ENCODE results near the gene CRYGD. TPM values are rescaled to one million over a fixed set of nuclear protein-coding genes. Genes with fewer than 3 reads are reported as not detected.
"Not testable (repeated sequence)": the region's sequence is repeated elsewhere in the genome, so short reads cannot be mapped to it uniquely, and the experiment has no call there.

CRYGD gene
- total and polyA plus RNA-seq, 7 donors: not detected

DNA sequence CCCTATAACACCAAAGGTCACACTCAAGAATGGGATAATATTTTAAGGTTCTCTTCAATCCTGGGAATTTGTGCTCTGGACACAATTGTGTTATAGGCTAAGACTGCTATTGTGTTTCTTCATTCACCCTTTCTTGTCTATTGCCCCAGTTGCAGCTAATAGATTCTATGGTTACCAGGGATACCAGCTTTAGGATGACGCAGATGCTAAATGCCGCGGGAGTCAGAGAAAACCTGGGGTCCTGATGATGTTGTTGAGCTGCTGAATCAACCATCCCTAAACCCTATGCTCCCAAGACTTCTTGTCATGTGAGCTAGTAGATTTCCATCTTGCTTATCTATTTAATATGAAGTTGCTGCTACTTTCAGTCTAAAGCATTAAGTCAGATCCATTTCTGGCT is 5.4 kb downstream of the CRYGD start:
- Histone ChIP-seq H3K27me3 (peaks cover 0 to 11% (median 5%) of the 10 kb centered on the region in 3 donors), H3K9me3 (no peaks in the 10 kb centered on the region), H3K27ac (no peak overlapping the region), H3K4me1 (peaks cover 0 to under 1% (median under 1%) of the 10 kb centered on the region in 4 donors), H3K4me3 (no peak overlapping the region), H3K36me3 (no peaks in the 10 kb centered on the region)
- TF ChIP-seq, protein P1, sequence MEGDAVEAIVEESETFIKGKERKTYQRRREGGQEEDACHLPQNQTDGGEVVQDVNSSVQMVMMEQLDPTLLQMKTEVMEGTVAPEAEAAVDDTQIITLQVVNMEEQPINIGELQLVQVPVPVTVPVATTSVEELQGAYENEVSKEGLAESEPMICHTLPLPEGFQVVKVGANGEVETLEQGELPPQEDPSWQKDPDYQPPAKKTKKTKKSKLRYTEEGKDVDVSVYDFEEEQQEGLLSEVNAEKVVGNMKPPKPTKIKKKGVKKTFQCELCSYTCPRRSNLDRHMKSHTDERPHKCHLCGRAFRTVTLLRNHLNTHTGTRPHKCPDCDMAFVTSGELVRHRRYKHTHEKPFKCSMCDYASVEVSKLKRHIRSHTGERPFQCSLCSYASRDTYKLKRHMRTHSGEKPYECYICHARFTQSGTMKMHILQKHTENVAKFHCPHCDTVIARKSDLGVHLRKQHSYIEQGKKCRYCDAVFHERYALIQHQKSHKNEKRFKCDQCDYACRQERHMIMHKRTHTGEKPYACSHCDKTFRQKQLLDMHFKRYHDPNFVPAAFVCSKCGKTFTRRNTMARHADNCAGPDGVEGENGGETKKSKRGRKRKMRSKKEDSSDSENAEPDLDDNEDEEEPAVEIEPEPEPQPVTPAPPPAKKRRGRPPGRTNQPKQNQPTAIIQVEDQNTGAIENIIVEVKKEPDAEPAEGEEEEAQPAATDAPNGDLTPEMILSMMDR (IDR thresholded peaks at IDR 0.05): no peak
- TF ChIP-seq POLR2AphosphoS5 (IDR thresholded peaks at IDR 0.05): no peak
- no peak for DNase-seq
- intact Hi-C loops (cut with DNase I): no loop called here
- WGBS, 2 donors: 97% methylated on average over 3 of the region's 3 CpGs

DNA sequence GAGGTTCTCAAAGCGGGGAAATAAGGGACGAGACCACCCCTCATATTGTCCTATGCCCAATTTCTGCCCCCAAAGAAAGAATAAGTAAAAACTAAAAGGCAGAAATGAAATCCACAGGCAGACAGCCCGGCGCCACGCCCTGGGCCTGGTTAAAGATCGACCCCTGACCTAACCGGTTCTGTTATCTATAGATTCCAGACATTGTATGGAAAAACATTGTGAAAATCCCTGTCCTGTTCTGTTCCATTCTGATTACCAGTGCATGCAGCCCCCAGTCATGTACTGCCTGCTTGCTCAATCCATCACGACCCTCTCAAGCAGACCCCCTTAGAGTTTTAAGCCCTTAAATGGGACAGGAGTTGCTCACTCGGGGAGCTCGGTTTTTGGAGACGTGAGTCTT is 6.9 kb downstream of the CRYGD start:
- DNase-seq; intact Hi-C loops (cut with DNase I); H3K4me1 ChIP-seq; H3K4me3 ChIP-seq; H3K9me3 ChIP-seq; H3K27ac ChIP-seq; H3K36me3 ChIP-seq: not testable (repeated sequence)
- WGBS, 2 donors: 67 to 80% methylated on average over 11 of the region's 11 CpGs
- H3K27me3 ChIP-seq: peaks cover 0 to 15% (median 2%) of the 10 kb centered on the region in 3 donors

DNA sequence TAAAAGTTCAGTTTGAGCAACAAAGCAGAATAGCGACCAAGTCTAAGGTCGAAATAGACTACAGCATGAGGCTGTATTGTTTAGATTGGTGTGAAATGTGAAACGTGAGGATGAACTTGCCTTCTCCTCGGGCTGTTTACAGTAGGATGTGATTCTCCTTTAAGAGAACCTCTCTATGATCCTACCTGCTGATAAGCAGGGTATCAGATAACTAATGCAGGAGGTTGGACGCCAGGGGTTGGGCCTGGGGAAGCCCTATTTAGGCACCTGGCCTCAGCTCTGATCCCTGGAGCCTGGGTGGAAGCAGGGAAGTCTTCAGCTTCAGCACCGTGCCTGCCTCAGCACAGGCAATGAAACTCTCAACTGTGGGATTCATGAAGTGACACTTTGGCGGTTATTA is 11.4 kb downstream of the CRYGD start:
- no peak for DNase-seq
- Histone ChIP-seq H3K4me1 (no peaks in the 10 kb centered on the region), H3K27me3 (peaks cover 0 to 19% (median 4%) of the 10 kb centered on the region in 3 donors), H3K9me3 (no peaks in the 10 kb centered on the region), H3K27ac (no peak overlapping the region), H3K4me3 (no peak overlapping the region), H3K36me3 (no peaks in the 10 kb centered on the region)
- intact Hi-C loops (cut with DNase I): no loop called here
- TF ChIP-seq POLR2A (IDR thresholded peaks at IDR 0.05) (no peak), POLR2AphosphoS5 (IDR thresholded peaks at IDR 0.05) (no peak), EP300 (IDR thresholded peaks at IDR 0.05) (no peak)
- TF ChIP-seq, protein P1 (IDR thresholded peaks at IDR 0.05): no peak
- 33 to 61% methylated on average over 7 of the region's 7 CpGs for WGBS, 2 donors

DNA sequence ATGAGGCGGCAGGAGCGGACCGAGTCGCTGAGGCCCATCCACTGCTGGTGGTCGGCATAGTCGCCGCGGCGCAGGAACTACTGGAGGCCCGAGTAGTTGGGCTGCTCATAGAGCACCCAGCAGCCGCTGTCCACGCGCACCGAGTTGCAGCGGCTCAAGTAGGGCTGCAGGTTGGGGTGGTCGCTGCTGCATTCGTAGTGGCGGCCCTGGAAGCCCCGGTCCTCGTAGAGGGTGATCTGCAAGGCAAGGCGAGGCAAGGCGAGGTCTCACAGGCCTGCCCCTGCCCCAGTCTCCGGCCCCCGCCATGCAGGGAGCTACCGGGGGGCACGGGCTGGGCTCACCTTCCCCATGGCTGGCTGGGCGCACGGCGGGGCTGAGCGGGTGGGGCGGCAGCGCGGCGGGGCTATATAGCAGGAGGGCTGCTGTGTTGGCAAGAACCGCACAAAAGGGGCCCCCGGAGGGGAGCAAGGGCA is 12.0 kb downstream of the CRYGD start:
- H3K4me3 ChIP-seq; intact Hi-C loops (cut with DNase I); H3K36me3 ChIP-seq; H3K9me3 ChIP-seq; H3K4me1 ChIP-seq; DNase-seq; H3K27ac ChIP-seq: not testable (repeated sequence)
- WGBS, 2 donors: 60 to 65% methylated on average over 36 of the region's 36 CpGs
- H3K27me3 ChIP-seq: peaks cover 0 to 19% (median 4%) of the 10 kb centered on the region in 3 donors

DNA sequence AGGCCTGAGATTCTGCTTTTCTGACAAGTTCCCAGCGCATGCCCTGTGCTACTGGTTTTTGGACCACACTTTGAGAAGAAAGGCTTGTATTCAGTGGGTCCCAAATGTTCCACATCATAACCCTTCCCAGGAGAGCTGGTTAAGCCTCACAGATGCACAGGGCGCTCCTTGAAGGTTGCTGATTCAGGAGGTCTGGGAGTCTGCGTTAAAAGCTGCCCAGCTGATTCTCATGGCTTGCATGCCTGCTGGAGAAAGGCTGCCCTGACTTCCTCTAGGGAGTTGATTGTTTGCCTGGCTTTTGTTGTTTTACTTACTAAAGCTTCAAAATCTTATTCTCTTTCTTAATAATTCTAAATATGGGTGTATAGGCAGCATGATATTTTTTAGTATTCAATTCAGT is 20.7 kb downstream of the CRYGD start:
- TF ChIP-seq, protein P1 (IDR thresholded peaks at IDR 0.05): no peak
- TF ChIP-seq POLR2AphosphoS5 (IDR thresholded peaks at IDR 0.05): no peak
- no peak for TF ChIP-seq EP300 (IDR thresholded peaks at IDR 0.05)
- no peak for TF ChIP-seq POLR2A (IDR thresholded peaks at IDR 0.05)
- no peaks in the 10 kb centered on the region for H3K9me3 ChIP-seq
- H3K4me3 ChIP-seq: no peak overlapping the region
- no peaks in the 10 kb centered on the region for H3K27me3 ChIP-seq
- intact Hi-C loops (cut with DNase I): no loop called here
- 85 to 89% methylated on average over 3 of the region's 3 CpGs for WGBS, 2 donors
- no peaks in the 10 kb centered on the region for H3K36me3 ChIP-seq
- no peak overlapping the region for H3K27ac ChIP-seq
- no peak for DNase-seq
- no peaks in the 10 kb centered on the region for H3K4me1 ChIP-seq
